T-helper 1 cell (primary cell): ENCODE results near the gene ADPRS.

Experiments used
- DNase-seq, 5 donors: peaks; one replicate each; pipeline ENCODE4 v3.0.0-alpha.2; 2012 to 2020

Gene ADPRS

GRCh38 chr1:36134031-36134430 is 45.3 kb downstream of the ADPRS start:
- no peak for DNase-seq

- no peak for DNase-seq
Observed at GRCh38 chr1:36134505-36135329, 46.0 kb downstream of the ADPRS start.

GRCh38 chr1:36135330-36135667 is 46.6 kb downstream of the ADPRS start:
- DNase-seq, result no peak

- no peak for DNase-seq
Observed at GRCh38 chr1:36135796-36136195, 47.1 kb downstream of the ADPRS start.

GRCh38 chr1:36136535-36136934 is 47.8 kb downstream of the ADPRS start:
- DNase-seq, result no peak

- no peak for DNase-seq
Observed at GRCh38 chr1:36137226-36137625, 48.5 kb downstream of the ADPRS start.

- no peak for DNase-seq
Observed at GRCh38 chr1:36137776-36138175, 49.1 kb downstream of the ADPRS start.

GRCh38 chr1:36139521-36139920 is 50.8 kb downstream of the ADPRS start:
- no peak for DNase-seq

GRCh38 chr1:36142121-36142520 is 53.4 kb downstream of the ADPRS start:
- no peak for DNase-seq

GRCh38 chr1:36143424-36143823 is 54.7 kb downstream of the ADPRS start:
- no peak for DNase-seq
